ENCODE data around the gene MT2A. TPM values are rescaled to one million over a fixed set of nuclear protein-coding genes. Genes with fewer than 3 reads are reported as not detected.

The MT2A gene
- total and polyA plus RNA-seq, 2 of the 13 experiments (the other 11 are each of a cell fraction or from before 2014, with no cell fraction given): 135 to 371 TPM

- TF ChIP-seq BRCA1 (CRISPR knock-in tag; IDR thresholded peaks at IDR 0.05): no peak
- TF ChIP-seq ZNF280B (CRISPR knock-in tag; IDR thresholded peaks at IDR 0.05; ENCODE audit: borderline replicate concordance): no peak
- peak; percentile 91 for TF ChIP-seq IRF2 (CRISPR knock-in tag; IDR thresholded peaks at IDR 0.05)
- no peak for TF ChIP-seq KMT2B (CRISPR knock-in tag; IDR thresholded peaks at IDR 0.05)
- TF ChIP-seq, protein P1, sequence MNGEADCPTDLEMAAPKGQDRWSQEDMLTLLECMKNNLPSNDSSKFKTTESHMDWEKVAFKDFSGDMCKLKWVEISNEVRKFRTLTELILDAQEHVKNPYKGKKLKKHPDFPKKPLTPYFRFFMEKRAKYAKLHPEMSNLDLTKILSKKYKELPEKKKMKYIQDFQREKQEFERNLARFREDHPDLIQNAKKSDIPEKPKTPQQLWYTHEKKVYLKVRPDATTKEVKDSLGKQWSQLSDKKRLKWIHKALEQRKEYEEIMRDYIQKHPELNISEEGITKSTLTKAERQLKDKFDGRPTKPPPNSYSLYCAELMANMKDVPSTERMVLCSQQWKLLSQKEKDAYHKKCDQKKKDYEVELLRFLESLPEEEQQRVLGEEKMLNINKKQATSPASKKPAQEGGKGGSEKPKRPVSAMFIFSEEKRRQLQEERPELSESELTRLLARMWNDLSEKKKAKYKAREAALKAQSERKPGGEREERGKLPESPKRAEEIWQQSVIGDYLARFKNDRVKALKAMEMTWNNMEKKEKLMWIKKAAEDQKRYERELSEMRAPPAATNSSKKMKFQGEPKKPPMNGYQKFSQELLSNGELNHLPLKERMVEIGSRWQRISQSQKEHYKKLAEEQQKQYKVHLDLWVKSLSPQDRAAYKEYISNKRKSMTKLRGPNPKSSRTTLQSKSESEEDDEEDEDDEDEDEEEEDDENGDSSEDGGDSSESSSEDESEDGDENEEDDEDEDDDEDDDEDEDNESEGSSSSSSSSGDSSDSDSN (CRISPR knock-in tag; IDR thresholded peaks at IDR 0.05): peak; percentile 51; the same call in 1 of the 2 replicates
- TF ChIP-seq CHD4 (IDR thresholded peaks at IDR 0.05; ENCODE audit: borderline replicate concordance, low read length): peak; percentile 38; the same call in 1 of the 2 replicates
- TF ChIP-seq PLRG1 (conservative IDR thresholded peaks at IDR 0.05): no peak
- TF ChIP-seq TFDP1 (CRISPR knock-in tag; IDR thresholded peaks at IDR 0.05; ENCODE audit: borderline replicate concordance): no peak
- TF ChIP-seq ZNF644 (CRISPR knock-in tag; IDR thresholded peaks at IDR 0.05; ENCODE audit: low read depth): peak; percentile 32; the same call in 1 of the 2 replicates
- no peak for TF ChIP-seq ETV6 (CRISPR knock-in tag; conservative IDR thresholded peaks at IDR 0.05)
- TF ChIP-seq, protein P2, sequence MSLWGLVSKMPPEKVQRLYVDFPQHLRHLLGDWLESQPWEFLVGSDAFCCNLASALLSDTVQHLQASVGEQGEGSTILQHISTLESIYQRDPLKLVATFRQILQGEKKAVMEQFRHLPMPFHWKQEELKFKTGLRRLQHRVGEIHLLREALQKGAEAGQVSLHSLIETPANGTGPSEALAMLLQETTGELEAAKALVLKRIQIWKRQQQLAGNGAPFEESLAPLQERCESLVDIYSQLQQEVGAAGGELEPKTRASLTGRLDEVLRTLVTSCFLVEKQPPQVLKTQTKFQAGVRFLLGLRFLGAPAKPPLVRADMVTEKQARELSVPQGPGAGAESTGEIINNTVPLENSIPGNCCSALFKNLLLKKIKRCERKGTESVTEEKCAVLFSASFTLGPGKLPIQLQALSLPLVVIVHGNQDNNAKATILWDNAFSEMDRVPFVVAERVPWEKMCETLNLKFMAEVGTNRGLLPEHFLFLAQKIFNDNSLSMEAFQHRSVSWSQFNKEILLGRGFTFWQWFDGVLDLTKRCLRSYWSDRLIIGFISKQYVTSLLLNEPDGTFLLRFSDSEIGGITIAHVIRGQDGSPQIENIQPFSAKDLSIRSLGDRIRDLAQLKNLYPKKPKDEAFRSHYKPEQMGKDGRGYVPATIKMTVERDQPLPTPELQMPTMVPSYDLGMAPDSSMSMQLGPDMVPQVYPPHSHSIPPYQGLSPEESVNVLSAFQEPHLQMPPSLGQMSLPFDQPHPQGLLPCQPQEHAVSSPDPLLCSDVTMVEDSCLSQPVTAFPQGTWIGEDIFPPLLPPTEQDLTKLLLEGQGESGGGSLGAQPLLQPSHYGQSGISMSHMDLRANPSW (CRISPR knock-in tag; IDR thresholded peaks at IDR 0.05; ENCODE audit: borderline replicate concordance): peak; percentile 86; the same call in 1 of the 2 replicates
- no peak for TF ChIP-seq FOXM1 (CRISPR knock-in tag; IDR thresholded peaks at IDR 0.05)
- no peak for TF ChIP-seq ZNF792 (CRISPR knock-in tag; IDR thresholded peaks at IDR 0.05)
- no peak for TF ChIP-seq ZNF562 (CRISPR knock-in tag; IDR thresholded peaks at IDR 0.05; ENCODE audit: borderline replicate concordance)
- peak; percentile 10; the same call in 1 of the 2 replicates for TF ChIP-seq ZNF616 (CRISPR knock-in tag; IDR thresholded peaks at IDR 0.05; ENCODE audit: low read depth)
- TF ChIP-seq SRF (IDR thresholded peaks at IDR 0.05; ENCODE audit: low read depth, low read length): no peak
- TF ChIP-seq HDAC6 (IDR thresholded peaks at IDR 0.05; ENCODE audit: low read depth, low read length): no peak
- no peak for TF ChIP-seq ZIK1 (CRISPR knock-in tag; IDR thresholded peaks at IDR 0.05; ENCODE audit: borderline replicate concordance, low read depth)
- TF ChIP-seq, protein P3, sequence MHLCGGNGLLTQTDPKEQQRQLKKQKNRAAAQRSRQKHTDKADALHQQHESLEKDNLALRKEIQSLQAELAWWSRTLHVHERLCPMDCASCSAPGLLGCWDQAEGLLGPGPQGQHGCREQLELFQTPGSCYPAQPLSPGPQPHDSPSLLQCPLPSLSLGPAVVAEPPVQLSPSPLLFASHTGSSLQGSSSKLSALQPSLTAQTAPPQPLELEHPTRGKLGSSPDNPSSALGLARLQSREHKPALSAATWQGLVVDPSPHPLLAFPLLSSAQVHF (CRISPR knock-in tag; IDR thresholded peaks at IDR 0.05): no peak
- TF ChIP-seq ZNF598 (CRISPR knock-in tag; IDR thresholded peaks at IDR 0.05; ENCODE audit: borderline replicate concordance): no peak
- TF ChIP-seq ZFY (CRISPR knock-in tag; IDR thresholded peaks at IDR 0.05): no peak
- TF ChIP-seq ZNF484 (CRISPR knock-in tag; IDR thresholded peaks at IDR 0.05; ENCODE audit: borderline replicate concordance, low read depth): no peak
- no peak for TF ChIP-seq BRD4 (CRISPR knock-in tag; IDR thresholded peaks at IDR 0.05)
Measured at GRCh38 chr16:56606476-56607108, 1.8 kb upstream of the MT2A start (continued).
